Superior temporal gyrus (tissue), 1 donor: ENCODE results near the gene KIFC1.

Experiments used
- DNase-seq: peaks from one replicate; pipeline ENCODE4 v3.0.0-alpha.2; 2016; ENCODE audit errors: extremely low spot score

The KIFC1 gene

GRCh38 chr6:33426590-33427511, 35.2 kb downstream of the KIFC1 start:
- DNase-seq, result no peak

GRCh38 chr6:33427585-33428223, 36.1 kb downstream of the KIFC1 start:
- no peak for DNase-seq

- DNase-seq, result no peak
These were observed 36.8 kb downstream of the KIFC1 start for GRCh38 chr6:33428224-33428965.

DNA sequence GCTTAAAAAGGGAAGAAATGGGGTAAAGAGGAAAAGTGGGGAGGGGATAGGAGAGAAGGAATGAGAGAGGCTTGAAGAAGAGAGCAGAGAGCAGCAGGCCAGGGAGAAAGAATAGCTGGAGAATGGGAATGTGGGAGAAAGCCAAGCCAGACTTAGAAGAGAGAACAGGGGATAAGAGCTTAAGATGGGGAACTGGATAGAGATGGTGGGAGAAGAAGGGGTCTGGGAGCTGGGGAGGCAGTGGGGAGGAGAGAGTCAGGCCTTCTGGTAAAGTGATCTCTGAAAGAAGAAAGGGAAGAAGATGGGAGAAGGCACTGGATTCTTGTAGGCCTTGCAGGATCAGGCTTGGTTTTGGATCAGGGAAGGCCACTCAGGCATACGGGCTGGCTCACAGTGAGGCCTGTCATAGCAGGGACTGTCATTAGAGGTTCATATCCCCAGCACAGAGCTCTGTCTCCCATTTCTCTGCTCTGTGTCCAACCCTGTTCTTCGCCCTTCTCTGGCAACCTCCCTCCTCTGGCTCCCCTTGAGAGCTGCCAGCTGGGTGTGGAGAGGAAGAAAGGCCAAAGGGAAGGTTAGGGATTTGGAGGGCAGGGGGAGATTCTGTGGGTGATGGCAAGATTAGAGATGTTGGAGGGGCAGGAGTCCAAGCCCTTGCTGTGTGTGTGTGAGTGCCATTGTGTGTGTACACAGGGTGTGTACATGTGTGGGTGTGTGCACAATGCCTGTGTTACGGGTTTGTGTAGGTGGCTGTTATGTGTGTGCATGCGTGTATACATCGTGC, 37.5 kb downstream of the KIFC1 start:
- DNase-seq, result no peak

DNA sequence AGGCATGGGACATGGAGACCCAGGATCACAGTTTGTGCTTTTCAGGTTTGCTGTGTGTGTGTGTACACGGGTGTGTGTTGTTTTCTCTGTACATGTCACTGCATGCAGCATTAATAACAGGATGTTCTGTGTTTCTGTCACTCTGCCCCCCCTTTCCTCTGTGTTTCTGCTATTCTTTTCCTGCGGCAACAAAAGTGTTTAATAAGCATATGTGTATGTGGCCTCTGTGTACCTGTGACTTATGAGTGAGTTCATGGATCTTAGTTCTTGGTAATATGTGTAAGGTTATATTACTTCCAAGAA, 38.1 kb downstream of the KIFC1 start:
- DNase-seq, result no peak

- DNase-seq, result no peak
These were observed 38.7 kb downstream of the KIFC1 start for GRCh38 chr6:33430334-33430733.

DNA sequence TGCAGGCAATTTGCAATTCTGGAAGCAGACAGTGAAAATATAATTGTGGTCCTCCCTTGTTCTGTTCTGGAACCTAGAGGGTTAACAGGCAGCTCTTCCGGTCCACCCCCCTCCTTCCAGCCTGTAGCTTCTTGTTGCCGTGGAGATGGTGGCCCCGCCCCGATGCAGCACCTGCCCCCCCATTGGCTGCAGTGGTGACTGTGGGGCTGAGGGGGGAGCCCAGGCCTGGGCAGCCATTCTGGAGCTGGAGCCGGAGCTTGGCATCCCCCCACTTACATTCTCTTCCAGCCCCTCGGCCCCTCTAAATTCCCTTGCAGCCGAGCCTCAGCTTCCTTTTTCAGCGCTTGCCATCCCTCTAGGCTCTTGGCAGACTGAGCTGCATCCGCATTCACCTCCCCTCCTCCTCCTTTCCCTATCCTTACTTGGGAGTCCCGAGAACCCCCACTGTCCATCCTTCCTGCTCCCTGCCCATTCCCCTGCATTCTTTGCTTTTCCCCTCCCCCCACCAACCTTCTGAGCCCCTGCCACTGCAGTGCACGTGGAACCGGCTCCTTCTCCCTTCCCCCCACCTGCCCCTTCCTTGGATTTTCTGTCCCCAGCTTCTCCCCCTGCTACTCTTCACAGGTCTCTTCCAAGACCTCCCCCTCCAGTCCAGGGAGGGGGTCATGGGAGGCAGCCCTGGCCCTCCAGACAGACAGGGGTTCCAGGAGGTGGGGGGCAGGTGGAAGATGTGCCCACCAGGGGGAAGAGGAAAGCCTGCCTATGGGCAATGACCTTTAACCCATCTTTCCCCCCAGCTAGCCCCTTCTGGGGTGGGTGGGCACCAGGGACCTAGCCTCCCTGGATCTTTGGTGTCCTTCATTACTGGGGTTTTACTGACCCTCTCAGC, 39.6 kb downstream of the KIFC1 start:
- peak; percentile 81 for DNase-seq

GRCh38 chr6:33431880-33432541, 40.4 kb downstream of the KIFC1 start:
- DNase-seq, result no peak

GRCh38 chr6:33432546-33432945, 40.9 kb downstream of the KIFC1 start:
- DNase-seq, result no peak

GRCh38 chr6:33433001-33433543, 41.4 kb downstream of the KIFC1 start:
- no peak for DNase-seq

DNA sequence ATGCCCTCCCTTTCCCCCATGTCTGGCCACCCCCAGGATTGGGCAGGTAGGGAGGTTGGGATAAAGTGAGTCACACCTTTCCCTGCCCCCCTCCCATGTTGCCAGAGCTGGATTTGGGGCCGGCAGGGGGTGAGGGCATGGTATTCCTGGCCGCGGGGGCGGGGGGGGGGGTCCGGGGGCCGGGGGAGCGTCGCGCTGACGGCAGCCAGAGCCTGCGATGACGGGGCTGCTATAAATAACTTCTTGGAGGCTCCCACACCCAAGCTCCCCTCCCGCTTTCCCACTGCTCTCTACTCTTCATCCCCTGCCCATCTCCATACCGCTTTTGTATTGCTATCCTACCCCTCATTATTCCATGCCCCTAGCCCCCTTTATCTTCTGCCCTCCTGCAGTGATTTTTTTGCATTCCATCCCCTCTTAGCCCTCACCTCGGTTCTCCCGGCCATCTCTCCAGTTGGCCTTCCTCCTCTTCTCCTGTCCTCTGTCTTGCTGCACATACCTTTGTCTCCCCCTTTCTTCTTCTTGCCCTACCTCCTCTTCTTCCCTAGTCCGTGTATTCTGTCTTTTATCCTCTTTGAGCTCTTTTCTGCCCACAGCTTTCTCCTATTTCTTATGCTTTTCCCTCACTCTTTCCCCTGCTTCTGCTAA, 42.0 kb downstream of the KIFC1 start:
- DNase-seq, result no peak

- DNase-seq, result no peak
These were observed 43.3 kb downstream of the KIFC1 start for GRCh38 chr6:33434961-33435360.

- no peak for DNase-seq
These were observed 46.0 kb downstream of the KIFC1 start for GRCh38 chr6:33437666-33438065.

DNA sequence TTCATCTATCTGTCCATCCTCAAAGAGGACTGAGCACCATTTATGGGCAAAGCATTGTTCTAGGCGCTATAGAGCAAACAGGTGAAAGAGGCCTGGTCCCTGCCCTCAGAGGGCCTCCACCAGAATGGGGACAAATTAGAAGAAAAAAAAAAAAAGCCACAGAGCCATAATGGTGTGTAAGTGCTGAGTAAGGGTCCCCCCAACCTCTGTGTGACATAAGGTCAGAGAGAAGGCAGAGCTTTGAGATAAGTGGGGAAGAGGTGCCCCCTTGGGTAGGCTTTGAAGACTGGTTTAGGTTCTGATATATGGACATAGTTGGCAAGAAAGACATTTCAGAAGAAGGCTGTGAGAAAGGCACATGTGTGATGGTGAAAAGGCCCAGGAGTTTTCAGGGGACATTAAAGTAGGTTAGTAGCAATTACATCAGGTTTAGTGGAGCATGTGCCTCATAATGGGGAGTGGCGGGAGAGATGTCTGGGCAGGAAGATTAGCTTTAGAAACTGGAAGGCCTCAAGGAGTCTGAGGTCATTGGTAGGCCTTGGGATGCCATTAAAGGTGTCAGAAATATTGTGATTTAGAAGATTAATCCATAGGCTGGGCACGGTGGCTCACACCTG, 47.5 kb downstream of the KIFC1 start:
- no peak for DNase-seq

- DNase-seq, result no peak
These were observed 48.5 kb downstream of the KIFC1 start for GRCh38 chr6:33439956-33440648.

- DNase-seq, result no peak
These were observed 49.2 kb downstream of the KIFC1 start for GRCh38 chr6:33440649-33441309.

DNA sequence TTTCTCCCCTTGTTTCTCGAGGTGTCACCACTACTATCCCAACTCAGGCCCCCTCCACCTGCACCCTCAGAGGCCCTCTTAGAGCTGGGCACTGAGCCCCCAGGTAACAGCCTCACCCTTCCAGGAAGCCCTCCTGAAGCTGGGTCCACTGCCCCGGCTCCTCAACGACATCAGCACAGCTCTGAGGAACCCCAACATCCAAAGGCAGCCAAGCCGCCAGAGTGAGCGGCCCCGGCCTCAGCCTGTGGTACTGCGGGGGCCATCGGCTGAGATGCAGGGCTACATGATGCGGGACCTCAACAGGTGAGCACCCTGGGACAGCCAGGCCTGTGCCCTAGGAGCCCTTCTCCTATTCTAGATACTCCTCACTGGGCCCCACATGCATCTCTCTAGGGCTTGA, 49.8 kb downstream of the KIFC1 start:
- DNase-seq, result no peak

GRCh38 chr6:33442283-33442682, 50.7 kb downstream of the KIFC1 start:
- DNase-seq, result no peak
